Transverse colon (tissue), 4 donors: ENCODE measurements around the gene NSD2. TPM values are rescaled to one million over a fixed set of nuclear protein-coding genes. Genes with fewer than 3 reads are reported as not detected.

Source experiments
- DNase-seq: peaks from one replicate; pipeline ENCODE4 v3.0.0-alpha.2; 2019
- H3K27ac ChIP-seq, 4 donors: fragments of 200-600 bp; sonication (generic); 2 replicates each; pipeline ENCODE4 v1.5.1; 2016 to 2018; ENCODE audit warnings: inconsistent platforms in 4 of 4
- H3K27me3 ChIP-seq: fragments of 200-600 bp; sonication (generic); 2 replicates; pipeline ENCODE4 v1.5.1; 2017; ENCODE audit warnings: inconsistent platforms
- H3K36me3 ChIP-seq, 4 donors: fragments of 200-600 bp; sonication (generic); 2 replicates each; pipeline ENCODE4 v1.5.1; 2017 to 2019; ENCODE audit warnings: inconsistent platforms in 4 of 4
- H3K4me1 ChIP-seq, 4 donors: fragments of 200-600 bp; sonication (generic); 2 replicates each; pipeline ENCODE4 v1.5.1; 2017 to 2020; ENCODE audit warnings: inconsistent platforms in 4 of 4
- H3K4me3 ChIP-seq, 4 donors: fragments of 200-600 bp; sonication (generic); 1 replicate in 1 of 4; 2 replicates in 3 of 4; pipeline versions ENCODE4 v1.5.1 to v1.6.1; 2017 to 2019; ENCODE audit warnings: inconsistent platforms in 4 of 4
- H3K9me3 ChIP-seq, 2 donors: fragments of 200-600 bp; sonication (generic); 2 replicates each; pipeline ENCODE4 v1.5.1; 2017 to 2019; ENCODE audit warnings: inconsistent platforms in 2 of 2
- CTCF ChIP-seq, 5 experiments: fragments of 200-600 bp in 3 of 5; fragments of 450-650 bp in 2 of 5; sonication (generic) in 3 of 5; IDR thresholded peaks; 1 replicate in 2 of 5; 2 replicates in 3 of 5; pipeline ENCODE4 v1.5.1; 2016 to 2017; ENCODE audit warnings: antibody characterized with exemption in 5 of 5, inconsistent platforms in 3 of 5, mild to moderate bottlenecking in 2 of 5, moderate library complexity in 1 of 5
- EP300 ChIP-seq: sonication (generic); formaldehyde crosslinking; IDR thresholded peaks from one replicate; pipeline ENCODE4 v1.6.1; 2017; ENCODE audit warnings: antibody characterized with exemption, low read depth
- POLR2A ChIP-seq: fragments of 450-650 bp; IDR thresholded peaks from one replicate; pipeline ENCODE4 v1.6.1; 2016; ENCODE audit warnings: antibody characterized with exemption, mild to moderate bottlenecking, moderate library complexity
- POLR2AphosphoS5 ChIP-seq, 3 donors: sonication (generic); formaldehyde crosslinking; IDR thresholded peaks; one replicate each; pipeline ENCODE4 v1.6.1; 2016; ENCODE audit warnings: antibody characterized with exemption in 3 of 3
- WGBS, 2 donors: methylation state at CpG; one replicate each; pipeline ENCODE4 v1.1.5; 2018; ENCODE audit warnings: low coverage in 1 of 2; 5-methylcytosine and 5-hydroxymethylcytosine counted together
- in situ Hi-C, 4 donors: fragments of 200-750 bp; cut with MboI; loops; one replicate each; pipeline versions ENCODE4 v1.15.0 to v1.15.1; 2017; ENCODE audit warnings: low sequenced_read_pairs in 3 of 4, low pct_ligation_motif_present in 1 of 4, low pct_unique_long_range_greater_than_20kb in 1 of 4
- intact Hi-C: fragments of 100-400 bp; cut with DNase I; formaldehyde crosslinking; loops from one replicate; pipeline ENCODE4 v1.15.1; 2023; ENCODE audit warnings: low total_unique reads
- total RNA-seq, 4 donors: library from RNA; depleted of rRNA; stranded (reverse); fragments of >200 nt; gene quantifications; one replicate each; pipeline ENCODE4 v1.1.0, GENCODE V29; 2016

Gene NSD2
- total RNA-seq, 4 donors from 2014 or later = 78.4 to 591 (median 158) TPM

GRCh38 chr4:1973661-1974060 lies 102.5 kb downstream of the NSD2 start:
- in situ Hi-C loops (loop anchor here in 1 of 4 donors (25.0 kb wide), 1 partner anchor 214 kb away; no protein-coding TSS in a partner anchor), intact Hi-C loops (no loop called here)
- H3K9me3 ChIP-seq = no peaks in the 10 kb centered on the region
- peaks cover 0 to 33% (median 16%) of the 10 kb centered on the region in 4 donors for H3K36me3 ChIP-seq
- no peak for DNase-seq
- no peaks in the 10 kb centered on the region for H3K27me3 ChIP-seq
- no peak overlapping the region for H3K4me3 ChIP-seq
- H3K27ac ChIP-seq = no peak overlapping the region
- H3K4me1 ChIP-seq = no peaks in the 10 kb centered on the region
- WGBS, 2 donors = 94% methylated on average over 18 of the region's 18 CpGs; no CpG with 5 or more reads in 1 of the 2 donors
- no peak for TF ChIP-seq EP300
- no peak for TF ChIP-seq CTCF (IDR thresholded peaks at IDR 0.05)
- no peak for TF ChIP-seq POLR2AphosphoS5 (IDR thresholded peaks at IDR 0.05)
- TF ChIP-seq POLR2A = no peak

- Histone ChIP-seq H3K9me3 (no peaks in the 10 kb centered on the region), H3K27me3 (no peaks in the 10 kb centered on the region), H3K27ac (no peak overlapping the region), H3K4me3 (no peak overlapping the region), H3K36me3 (peaks cover 0 to 28% (median 16%) of the 10 kb centered on the region in 4 donors), H3K4me1 (no peaks in the 10 kb centered on the region)
- no peak for TF ChIP-seq POLR2A
- no peak for TF ChIP-seq POLR2AphosphoS5 (IDR thresholded peaks at IDR 0.05)
- no peak for TF ChIP-seq EP300
- TF ChIP-seq CTCF (IDR thresholded peaks at IDR 0.05) = no peak
- 97 to 100% methylated on average over 1 to 8 of the region's 8 CpGs for WGBS, 2 donors
- DNase-seq = no peak
- in situ Hi-C loops = loop anchor here in 1 of 4 donors (25.0 kb wide), 1 partner anchor 212 kb away; no protein-coding TSS in a partner anchor
- intact Hi-C loops = no loop called here
Observed at GRCh38 chr4:1974840-1975239, 103.6 kb downstream of the NSD2 start.

- DNase-seq = no peak
- H3K4me1 ChIP-seq = no peaks in the 10 kb centered on the region
- 89% methylated on average over 14 of the region's 14 CpGs; no CpG with 5 or more reads in 1 of the 2 donors for WGBS, 2 donors
- no peak for TF ChIP-seq POLR2AphosphoS5 (IDR thresholded peaks at IDR 0.05)
- TF ChIP-seq CTCF (IDR thresholded peaks at IDR 0.05) = no peak
- TF ChIP-seq POLR2A = no peak
- TF ChIP-seq EP300 = no peak
- intact Hi-C loops (no loop called here), in situ Hi-C loops (no loop called here)
- H3K9me3 ChIP-seq = no peaks in the 10 kb centered on the region
- H3K27ac ChIP-seq = no peak overlapping the region
- no peak overlapping the region for H3K4me3 ChIP-seq
- H3K27me3 ChIP-seq = no peaks in the 10 kb centered on the region
- peaks cover 0 to 28% (median 16%) of the 10 kb centered on the region in 4 donors for H3K36me3 ChIP-seq
Observed at GRCh38 chr4:1975391-1975801, 104.2 kb downstream of the NSD2 start.

DNA sequence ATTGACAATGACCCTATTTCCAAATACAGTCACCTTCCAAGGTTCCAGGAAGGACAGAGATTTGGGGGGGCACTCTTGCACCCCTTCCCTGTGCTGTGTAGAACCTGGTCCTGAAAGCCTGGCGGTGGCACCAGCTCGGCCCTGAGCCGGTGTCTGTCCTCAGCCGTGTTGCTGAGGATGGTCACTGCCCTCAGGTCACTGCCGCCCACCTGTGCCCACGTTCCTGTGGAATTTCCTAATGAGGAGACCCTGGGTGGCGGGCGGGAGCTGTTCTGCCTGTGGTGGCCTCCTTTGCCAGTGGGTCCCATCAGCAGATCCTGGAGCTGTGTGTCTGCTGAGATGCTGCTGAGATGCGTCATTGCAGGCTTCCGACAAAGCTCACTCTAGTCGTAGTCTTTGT lies 104.7 kb downstream of the NSD2 start:
- TF ChIP-seq POLR2AphosphoS5 (IDR thresholded peaks at IDR 0.05) = no peak
- TF ChIP-seq EP300 = no peak
- TF ChIP-seq CTCF (IDR thresholded peaks at IDR 0.05) = no peak
- TF ChIP-seq POLR2A = no peak
- intact Hi-C loops = no loop called here
- Histone ChIP-seq H3K4me3 (no peak overlapping the region), H3K27ac (no peak overlapping the region), H3K36me3 (peaks cover 0 to 28% (median 16%) of the 10 kb centered on the region in 4 donors), H3K27me3 (no peaks in the 10 kb centered on the region), H3K4me1 (no peaks in the 10 kb centered on the region), H3K9me3 (no peaks in the 10 kb centered on the region)
- WGBS, 2 donors = 97% methylated on average over 11 of the region's 11 CpGs; no CpG with 5 or more reads in 1 of the 2 donors
- DNase-seq = no peak
- in situ Hi-C loops = no loop called here
